Measurements from ENCODE around the gene C9orf78. TPM values are rescaled to one million over a fixed set of nuclear protein-coding genes. Genes with fewer than 3 reads are reported as not detected.

C9orf78 gene
- total RNA-seq, 1 donor from 2014 or later = 19.2 TPM

GRCh38 chr9:129858167-129858962 is 23.3 kb upstream of the C9orf78 start:
- intact Hi-C loops (cut with DNase I) = no loop called here
- peak overlapping the region; percentile 75 to 80 for H3K27ac ChIP-seq

GRCh38 chr9:129857207-129857606 is 22.1 kb upstream of the C9orf78 start:
- peak overlapping the region; percentile 75 to 80 for H3K27ac ChIP-seq
- no peak for TF ChIP-seq CTCF (IDR thresholded peaks at IDR 0.05)
- intact Hi-C loops (cut with DNase I) = no loop called here
- H3K4me3 ChIP-seq = no peak overlapping the region
- no peaks in the 10 kb centered on the region for H3K9me3 ChIP-seq
- peaks cover 10 to 20% of the 10 kb centered on the region in 2 donors for H3K4me1 ChIP-seq
- peaks cover 42 to 64% of the 10 kb centered on the region in 2 donors for H3K36me3 ChIP-seq
- H3K27me3 ChIP-seq = no peaks in the 10 kb centered on the region
- no peak for DNase-seq (ENCODE audit: low spot score in 2 of 2)

More at GRCh38 chr9:129858167-129858962, 23.3 kb upstream of the C9orf78 start:
- Histone ChIP-seq H3K36me3 (peaks cover 43 to 58% of the 10 kb centered on the region in 2 donors), H3K27me3 (no peaks in the 10 kb centered on the region), H3K9me3 (no peaks in the 10 kb centered on the region), H3K4me3 (no peak overlapping the region), H3K4me1 (peaks cover 10 to 20% of the 10 kb centered on the region in 2 donors)
- DNase-seq (ENCODE audit: low spot score in 2 of 2) = no peak
- no peak for TF ChIP-seq CTCF (IDR thresholded peaks at IDR 0.05)

- Histone ChIP-seq H3K27ac (peak overlapping the region; percentile 59 to 75), H3K9me3 (no peaks in the 10 kb centered on the region), H3K4me1 (peaks cover 16 to 37% of the 10 kb centered on the region in 2 donors), H3K36me3 (peaks cover 26 to 47% of the 10 kb centered on the region in 2 donors), H3K4me3 (no peak overlapping the region), H3K27me3 (no peaks in the 10 kb centered on the region)
- TF ChIP-seq CTCF (IDR thresholded peaks at IDR 0.05) = no peak
- DNase-seq (ENCODE audit: low spot score in 2 of 2) = no peak
- intact Hi-C loops (cut with DNase I) = no loop called here
Observed at GRCh38 chr9:129854588-129855110, 19.6 kb upstream of the C9orf78 start.

- Histone ChIP-seq H3K4me3 (no peak overlapping the region), H3K27me3 (no peaks in the 10 kb centered on the region), H3K36me3 (peaks cover 22 to 41% of the 10 kb centered on the region in 2 donors), H3K4me1 (peaks cover 22 to 48% of the 10 kb centered on the region in 2 donors), H3K9me3 (no peaks in the 10 kb centered on the region), H3K27ac (peak overlapping the region; percentile 36 to 59)
- no peak for TF ChIP-seq CTCF (IDR thresholded peaks at IDR 0.05)
- no peak for DNase-seq (ENCODE audit: low spot score in 2 of 2)
- intact Hi-C loops (cut with DNase I) = no loop called here
Observed at GRCh38 chr9:129853614-129854013, 18.5 kb upstream of the C9orf78 start.

GRCh38 chr9:129852579-129852978 is 17.5 kb upstream of the C9orf78 start:
- peaks cover 18 to 30% of the 10 kb centered on the region in 2 donors for H3K36me3 ChIP-seq
- H3K27me3 ChIP-seq = no peaks in the 10 kb centered on the region
- TF ChIP-seq CTCF (IDR thresholded peaks at IDR 0.05) = no peak
- no peaks in the 10 kb centered on the region for H3K9me3 ChIP-seq
- intact Hi-C loops (cut with DNase I) = no loop called here
- H3K27ac ChIP-seq = peak overlapping the region; percentile 45 to 81
- no peak for DNase-seq (ENCODE audit: low spot score in 2 of 2)
- H3K4me3 ChIP-seq = no peak overlapping the region
- H3K4me1 ChIP-seq = peaks cover 22 to 56% of the 10 kb centered on the region in 2 donors
